ENCODE measurements around the gene MUC4. TPM values are rescaled to one million over a fixed set of nuclear protein-coding genes. Genes with fewer than 3 reads are reported as not detected.

Gene MUC4
- total and polyA plus RNA-seq, 9 of the 15 experiments (the other 6 are each of a cell fraction or from before 2014, with no cell fraction given): under 0.01 to 0.21 (median 0.10) TPM; not detected in 4

DNA sequence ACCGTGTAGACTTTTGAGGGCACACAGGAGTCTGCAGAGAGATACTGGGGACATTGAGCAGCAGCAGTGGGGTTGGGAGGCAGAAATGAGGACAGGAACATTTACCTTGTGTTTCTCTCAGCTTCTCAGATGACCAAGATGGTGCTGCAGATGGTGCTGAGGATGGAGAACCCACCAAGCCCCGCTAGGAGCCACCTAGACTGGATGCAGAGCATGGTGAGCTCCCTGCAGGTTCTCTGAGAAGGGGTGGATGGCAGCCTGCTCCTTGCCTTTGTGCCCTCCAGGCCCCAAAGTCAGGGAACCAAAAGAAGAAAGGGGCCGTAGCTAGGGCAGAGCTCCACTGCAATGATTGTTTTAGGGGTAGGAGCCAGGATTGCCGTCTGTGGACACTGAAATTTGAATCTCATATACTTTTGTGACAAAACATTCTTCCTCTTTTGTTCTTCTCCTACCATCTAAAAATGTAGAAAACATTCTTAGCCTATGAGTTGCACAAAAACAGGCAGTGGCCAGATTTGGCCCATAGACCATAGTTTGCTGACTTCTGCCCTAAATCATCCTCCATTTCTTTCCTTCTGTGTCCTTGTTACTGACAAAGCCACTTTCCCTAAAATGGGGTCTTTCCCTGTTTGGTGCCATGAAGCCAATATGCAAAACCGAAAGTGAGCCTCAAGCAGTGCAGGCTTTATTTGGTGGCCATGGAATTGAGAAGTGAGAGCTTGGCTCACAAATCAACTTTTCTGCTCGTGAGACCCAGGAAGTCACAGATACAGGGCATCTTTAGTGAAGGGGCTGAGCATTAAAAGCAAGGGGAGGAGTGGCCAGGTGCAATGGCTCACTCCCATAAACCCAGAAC, 102.9 kb downstream of the MUC4 start (continued):
- TF ChIP-seq, protein P1, sequence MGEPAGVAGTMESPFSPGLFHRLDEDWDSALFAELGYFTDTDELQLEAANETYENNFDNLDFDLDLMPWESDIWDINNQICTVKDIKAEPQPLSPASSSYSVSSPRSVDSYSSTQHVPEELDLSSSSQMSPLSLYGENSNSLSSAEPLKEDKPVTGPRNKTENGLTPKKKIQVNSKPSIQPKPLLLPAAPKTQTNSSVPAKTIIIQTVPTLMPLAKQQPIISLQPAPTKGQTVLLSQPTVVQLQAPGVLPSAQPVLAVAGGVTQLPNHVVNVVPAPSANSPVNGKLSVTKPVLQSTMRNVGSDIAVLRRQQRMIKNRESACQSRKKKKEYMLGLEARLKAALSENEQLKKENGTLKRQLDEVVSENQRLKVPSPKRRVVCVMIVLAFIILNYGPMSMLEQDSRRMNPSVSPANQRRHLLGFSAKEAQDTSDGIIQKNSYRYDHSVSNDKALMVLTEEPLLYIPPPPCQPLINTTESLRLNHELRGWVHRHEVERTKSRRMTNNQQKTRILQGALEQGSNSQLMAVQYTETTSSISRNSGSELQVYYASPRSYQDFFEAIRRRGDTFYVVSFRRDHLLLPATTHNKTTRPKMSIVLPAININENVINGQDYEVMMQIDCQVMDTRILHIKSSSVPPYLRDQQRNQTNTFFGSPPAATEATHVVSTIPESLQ (CRISPR knock-in tag; IDR thresholded peaks at IDR 0.05): no peak
- peak; percentile 87; the same call in 1 of the 2 replicates for TF ChIP-seq FOXK1 (CRISPR knock-in tag; IDR thresholded peaks at IDR 0.05; ENCODE audit: borderline replicate concordance)
- 0 out of 2 replicates have a peak, but pooled peaks have one; percentile 4 for TF ChIP-seq HOXB6 (CRISPR knock-in tag; IDR thresholded peaks at IDR 0.05; ENCODE audit: borderline replicate concordance)
- TF ChIP-seq MCM3 (IDR thresholded peaks at IDR 0.05): peak; percentile 35; the same call in 1 of the 2 replicates
- TF ChIP-seq, protein P2, sequence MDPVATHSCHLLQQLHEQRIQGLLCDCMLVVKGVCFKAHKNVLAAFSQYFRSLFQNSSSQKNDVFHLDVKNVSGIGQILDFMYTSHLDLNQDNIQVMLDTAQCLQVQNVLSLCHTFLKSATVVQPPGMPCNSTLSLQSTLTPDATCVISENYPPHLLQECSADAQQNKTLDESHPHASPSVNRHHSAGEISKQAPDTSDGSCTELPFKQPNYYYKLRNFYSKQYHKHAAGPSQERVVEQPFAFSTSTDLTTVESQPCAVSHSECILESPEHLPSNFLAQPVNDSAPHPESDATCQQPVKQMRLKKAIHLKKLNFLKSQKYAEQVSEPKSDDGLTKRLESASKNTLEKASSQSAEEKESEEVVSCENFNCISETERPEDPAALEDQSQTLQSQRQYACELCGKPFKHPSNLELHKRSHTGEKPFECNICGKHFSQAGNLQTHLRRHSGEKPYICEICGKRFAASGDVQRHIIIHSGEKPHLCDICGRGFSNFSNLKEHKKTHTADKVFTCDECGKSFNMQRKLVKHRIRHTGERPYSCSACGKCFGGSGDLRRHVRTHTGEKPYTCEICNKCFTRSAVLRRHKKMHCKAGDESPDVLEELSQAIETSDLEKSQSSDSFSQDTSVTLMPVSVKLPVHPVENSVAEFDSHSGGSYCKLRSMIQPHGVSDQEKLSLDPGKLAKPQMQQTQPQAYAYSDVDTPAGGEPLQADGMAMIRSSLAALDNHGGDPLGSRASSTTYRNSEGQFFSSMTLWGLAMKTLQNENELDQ (CRISPR knock-in tag; IDR thresholded peaks at IDR 0.05; ENCODE audit: borderline replicate concordance): 0 out of 2 replicates have a peak, but pooled peaks have one; percentile 68
- TF ChIP-seq, protein P3, sequence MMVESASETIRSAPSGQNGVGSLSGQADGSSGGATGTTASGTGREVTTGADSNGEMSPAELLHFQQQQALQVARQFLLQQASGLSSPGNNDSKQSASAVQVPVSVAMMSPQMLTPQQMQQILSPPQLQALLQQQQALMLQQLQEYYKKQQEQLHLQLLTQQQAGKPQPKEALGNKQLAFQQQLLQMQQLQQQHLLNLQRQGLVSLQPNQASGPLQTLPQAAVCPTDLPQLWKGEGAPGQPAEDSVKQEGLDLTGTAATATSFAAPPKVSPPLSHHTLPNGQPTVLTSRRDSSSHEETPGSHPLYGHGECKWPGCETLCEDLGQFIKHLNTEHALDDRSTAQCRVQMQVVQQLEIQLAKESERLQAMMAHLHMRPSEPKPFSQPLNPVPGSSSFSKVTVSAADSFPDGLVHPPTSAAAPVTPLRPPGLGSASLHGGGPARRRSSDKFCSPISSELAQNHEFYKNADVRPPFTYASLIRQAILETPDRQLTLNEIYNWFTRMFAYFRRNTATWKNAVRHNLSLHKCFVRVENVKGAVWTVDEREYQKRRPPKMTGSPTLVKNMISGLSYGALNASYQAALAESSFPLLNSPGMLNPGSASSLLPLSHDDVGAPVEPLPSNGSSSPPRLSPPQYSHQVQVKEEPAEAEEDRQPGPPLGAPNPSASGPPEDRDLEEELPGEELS (CRISPR knock-in tag; IDR thresholded peaks at IDR 0.05; ENCODE audit: borderline replicate concordance): peak; percentile 83
- peak; percentile 71; the same call in 1 of the 2 replicates for TF ChIP-seq ZNF224 (CRISPR knock-in tag; IDR thresholded peaks at IDR 0.05)
- TF ChIP-seq ZNF232 (CRISPR knock-in tag; IDR thresholded peaks at IDR 0.05): 0 out of 2 replicates have a peak, but pooled peaks have one; percentile 51
- TF ChIP-seq TEAD4 (IDR thresholded peaks at IDR 0.05; ENCODE audit: low read length): no peak
- no peak for TF ChIP-seq TEAD4 (CRISPR knock-in tag; IDR thresholded peaks at IDR 0.05; ENCODE audit: borderline replicate concordance)
- TF ChIP-seq SMARCA5 (IDR thresholded peaks at IDR 0.05): no peak

All from K562 (cell line).